Parathyroid adenoma (tissue), 2 donors: Measurements from ENCODE around the gene TRPV5.

Source experiments
- H2AFZ ChIP-seq: fragments of 300-600 bp; sonication (generic); one replicate; pipeline ENCODE4 v1.7.0; 2017; ENCODE audit warnings: antibody characterized with exemption, mild to moderate bottlenecking
- H3K27ac ChIP-seq: fragments of 300-600 bp; sonication (generic); one replicate; pipeline ENCODE4 v1.7.0; 2017
- H3K27me3 ChIP-seq: fragments of 300-600 bp; sonication (generic); one replicate; pipeline ENCODE4 v1.7.0; 2017; ENCODE audit warnings: low read length; ENCODE audit not compliant: control insufficient read depth, insufficient read depth
- H3K36me3 ChIP-seq: fragments of 300-600 bp; sonication (generic); one replicate; pipeline ENCODE4 v1.7.0; 2017; ENCODE audit warnings: low read length; ENCODE audit not compliant: control insufficient read depth, insufficient read depth
- H3K4me1 ChIP-seq: fragments of 300-600 bp; sonication (generic); one replicate; pipeline ENCODE4 v1.7.0; 2017; ENCODE audit warnings: control low read depth
- H3K4me2 ChIP-seq: fragments of 300-600 bp; sonication (generic); one replicate; pipeline ENCODE4 v1.7.0; 2017; ENCODE audit warnings: low read length
- H3K4me3 ChIP-seq: fragments of 300-600 bp; sonication (generic); one replicate; pipeline ENCODE4 v1.7.0; 2017; ENCODE audit warnings: low read depth, low read length
- H3K79me2 ChIP-seq: fragments of 300-600 bp; sonication (generic); one replicate; pipeline ENCODE4 v1.7.0; 2017; ENCODE audit warnings: control low read depth
- H3K9ac ChIP-seq: fragments of 300-600 bp; sonication (generic); one replicate; pipeline ENCODE4 v1.7.0; 2017; ENCODE audit warnings: mild to moderate bottlenecking
- H3K9me3 ChIP-seq: fragments of 300-600 bp; sonication (generic); one replicate; pipeline ENCODE4 v1.7.0; 2017; ENCODE audit warnings: low read length; ENCODE audit not compliant: control insufficient read depth
- TF ChIP-seq, protein P1 (sequence below): fragments of 300-600 bp; sonication (generic); IDR thresholded peaks from one replicate; pipeline ENCODE4 v1.7.0; 2017; ENCODE audit warnings: antibody characterized with exemption, mild to moderate bottlenecking
- donor health status: primary hyperparathyroidism.

The TRPV5 gene

DNA sequence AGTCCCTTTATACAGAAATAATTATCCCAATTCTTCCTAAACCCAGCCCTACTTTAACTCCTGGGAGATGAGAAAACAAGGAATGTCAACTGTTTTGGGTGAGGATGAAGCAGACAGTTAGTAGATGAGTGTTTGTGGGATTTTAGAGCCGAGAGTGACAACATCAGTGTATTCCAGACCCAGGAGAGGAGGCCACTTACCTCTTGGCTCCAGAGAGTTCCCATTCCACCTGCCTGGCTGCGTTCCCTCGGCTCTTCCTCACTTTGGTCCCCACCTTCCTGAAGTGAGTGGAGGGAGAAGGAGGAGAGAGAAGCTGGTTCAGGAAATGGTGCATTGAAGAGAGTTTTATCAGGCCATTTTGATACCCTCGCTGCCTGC, 28.0 kb upstream of the TRPV5 start:
- no peaks in the 10 kb centered on the region for H3K36me3 ChIP-seq
- no peaks in the 10 kb centered on the region for H3K9me3 ChIP-seq
- no peaks in the 10 kb centered on the region for H3K79me2 ChIP-seq
- no peak overlapping the region for H3K4me2 ChIP-seq
- no peak overlapping the region for H3K4me3 ChIP-seq
- H2AFZ ChIP-seq: no peak overlapping the region
- H3K4me1 ChIP-seq: peaks cover 5% of the 10 kb centered on the region
- TF ChIP-seq, protein P1, sequence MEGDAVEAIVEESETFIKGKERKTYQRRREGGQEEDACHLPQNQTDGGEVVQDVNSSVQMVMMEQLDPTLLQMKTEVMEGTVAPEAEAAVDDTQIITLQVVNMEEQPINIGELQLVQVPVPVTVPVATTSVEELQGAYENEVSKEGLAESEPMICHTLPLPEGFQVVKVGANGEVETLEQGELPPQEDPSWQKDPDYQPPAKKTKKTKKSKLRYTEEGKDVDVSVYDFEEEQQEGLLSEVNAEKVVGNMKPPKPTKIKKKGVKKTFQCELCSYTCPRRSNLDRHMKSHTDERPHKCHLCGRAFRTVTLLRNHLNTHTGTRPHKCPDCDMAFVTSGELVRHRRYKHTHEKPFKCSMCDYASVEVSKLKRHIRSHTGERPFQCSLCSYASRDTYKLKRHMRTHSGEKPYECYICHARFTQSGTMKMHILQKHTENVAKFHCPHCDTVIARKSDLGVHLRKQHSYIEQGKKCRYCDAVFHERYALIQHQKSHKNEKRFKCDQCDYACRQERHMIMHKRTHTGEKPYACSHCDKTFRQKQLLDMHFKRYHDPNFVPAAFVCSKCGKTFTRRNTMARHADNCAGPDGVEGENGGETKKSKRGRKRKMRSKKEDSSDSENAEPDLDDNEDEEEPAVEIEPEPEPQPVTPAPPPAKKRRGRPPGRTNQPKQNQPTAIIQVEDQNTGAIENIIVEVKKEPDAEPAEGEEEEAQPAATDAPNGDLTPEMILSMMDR: no peak
- no peak overlapping the region for H3K27ac ChIP-seq
- H3K9ac ChIP-seq: no peak overlapping the region
- no peaks in the 10 kb centered on the region for H3K27me3 ChIP-seq

GRCh38 chr7:142960955-142961512, 27.5 kb upstream of the TRPV5 start:
- H3K4me1 ChIP-seq: peaks cover 5% of the 10 kb centered on the region

GRCh38 chr7:142959202-142959601, 25.7 kb upstream of the TRPV5 start:
- no peak overlapping the region for H3K4me3 ChIP-seq

More at GRCh38 chr7:142960955-142961512, 27.5 kb upstream of the TRPV5 start:
- H2AFZ ChIP-seq: no peak overlapping the region
- no peaks in the 10 kb centered on the region for H3K36me3 ChIP-seq
- TF ChIP-seq, protein P1: peak; percentile 29
- no peaks in the 10 kb centered on the region for H3K27me3 ChIP-seq
- no peak overlapping the region for H3K9ac ChIP-seq
- H3K9me3 ChIP-seq: no peaks in the 10 kb centered on the region
- H3K27ac ChIP-seq: no peak overlapping the region
- H3K79me2 ChIP-seq: no peaks in the 10 kb centered on the region
- H3K4me2 ChIP-seq: no peak overlapping the region
- no peak overlapping the region for H3K4me3 ChIP-seq

DNA sequence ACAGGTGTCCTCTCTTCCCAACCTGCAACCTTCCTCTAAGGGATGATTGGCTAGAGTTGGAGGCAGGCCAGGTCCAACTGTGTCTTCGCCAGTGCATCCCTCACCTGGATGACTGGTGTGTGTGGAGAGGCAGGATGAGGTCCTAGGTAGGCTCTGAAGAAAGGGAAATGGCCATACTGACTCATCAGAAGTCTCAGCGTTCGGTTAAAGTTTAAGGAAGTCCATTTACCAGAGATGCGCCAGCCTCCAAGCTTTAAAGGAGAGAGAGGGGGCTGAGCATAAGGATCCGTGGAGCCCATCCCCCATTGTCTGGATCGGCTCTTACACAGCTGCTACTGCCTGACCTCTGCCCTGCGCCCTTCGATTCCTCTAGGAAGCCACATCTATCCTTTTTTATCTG, 24.2 kb upstream of the TRPV5 start:
- Histone ChIP-seq H3K9ac (no peak overlapping the region), H3K27me3 (no peaks in the 10 kb centered on the region), H3K4me3 (no peak overlapping the region), H3K36me3 (no peaks in the 10 kb centered on the region), H3K9me3 (no peaks in the 10 kb centered on the region), H3K4me1 (peaks cover 5% of the 10 kb centered on the region), H3K27ac (no peak overlapping the region), H3K79me2 (no peaks in the 10 kb centered on the region), H2AFZ (no peak overlapping the region), H3K4me2 (peak overlapping the region; percentile 9)
- TF ChIP-seq, protein P1: no peak

More at GRCh38 chr7:142959202-142959601, 25.7 kb upstream of the TRPV5 start:
- Histone ChIP-seq H3K9ac (no peak overlapping the region), H3K4me1 (peaks cover 5% of the 10 kb centered on the region), H3K4me2 (no peak overlapping the region), H2AFZ (no peak overlapping the region), H3K27ac (no peak overlapping the region), H3K79me2 (no peaks in the 10 kb centered on the region), H3K27me3 (no peaks in the 10 kb centered on the region), H3K36me3 (no peaks in the 10 kb centered on the region), H3K9me3 (no peaks in the 10 kb centered on the region)
- TF ChIP-seq, protein P1: no peak

GRCh38 chr7:142956951-142957623, 23.5 kb upstream of the TRPV5 start:
- TF ChIP-seq, protein P1: no peak
- Histone ChIP-seq H3K4me3 (no peak overlapping the region), H3K27ac (no peak overlapping the region)

More at GRCh38 chr7:142956951-142957623, 23.5 kb upstream of the TRPV5 start:
- Histone ChIP-seq H3K27me3 (no peaks in the 10 kb centered on the region), H3K79me2 (no peaks in the 10 kb centered on the region), H3K36me3 (no peaks in the 10 kb centered on the region), H3K9me3 (no peaks in the 10 kb centered on the region), H2AFZ (peak overlapping the region; percentile 19), H3K4me1 (peaks cover 5% of the 10 kb centered on the region), H3K4me2 (peak overlapping the region; percentile 30), H3K9ac (no peak overlapping the region)
